Fibroblast of skin of right biceps (primary cell): ENCODE measurements around the gene RANBP9.
A peak's percentile ranks its signal among the peaks of the same experiment; 100 is the strongest.

ENCODE experiments used
- DNase-seq: peaks from one replicate; pipeline ENCODE4 v3.0.0-alpha.2; 2013

The RANBP9 gene

GRCh38 chr6:13711733-13712598 lies at the start of gene RANBP9:
Gene RANBP9 (minus strand): TSS chr6:13711835. CDS start chr6:13711505, 330 bp downstream.
- peak; percentile 94 for DNase-seq

DNA sequence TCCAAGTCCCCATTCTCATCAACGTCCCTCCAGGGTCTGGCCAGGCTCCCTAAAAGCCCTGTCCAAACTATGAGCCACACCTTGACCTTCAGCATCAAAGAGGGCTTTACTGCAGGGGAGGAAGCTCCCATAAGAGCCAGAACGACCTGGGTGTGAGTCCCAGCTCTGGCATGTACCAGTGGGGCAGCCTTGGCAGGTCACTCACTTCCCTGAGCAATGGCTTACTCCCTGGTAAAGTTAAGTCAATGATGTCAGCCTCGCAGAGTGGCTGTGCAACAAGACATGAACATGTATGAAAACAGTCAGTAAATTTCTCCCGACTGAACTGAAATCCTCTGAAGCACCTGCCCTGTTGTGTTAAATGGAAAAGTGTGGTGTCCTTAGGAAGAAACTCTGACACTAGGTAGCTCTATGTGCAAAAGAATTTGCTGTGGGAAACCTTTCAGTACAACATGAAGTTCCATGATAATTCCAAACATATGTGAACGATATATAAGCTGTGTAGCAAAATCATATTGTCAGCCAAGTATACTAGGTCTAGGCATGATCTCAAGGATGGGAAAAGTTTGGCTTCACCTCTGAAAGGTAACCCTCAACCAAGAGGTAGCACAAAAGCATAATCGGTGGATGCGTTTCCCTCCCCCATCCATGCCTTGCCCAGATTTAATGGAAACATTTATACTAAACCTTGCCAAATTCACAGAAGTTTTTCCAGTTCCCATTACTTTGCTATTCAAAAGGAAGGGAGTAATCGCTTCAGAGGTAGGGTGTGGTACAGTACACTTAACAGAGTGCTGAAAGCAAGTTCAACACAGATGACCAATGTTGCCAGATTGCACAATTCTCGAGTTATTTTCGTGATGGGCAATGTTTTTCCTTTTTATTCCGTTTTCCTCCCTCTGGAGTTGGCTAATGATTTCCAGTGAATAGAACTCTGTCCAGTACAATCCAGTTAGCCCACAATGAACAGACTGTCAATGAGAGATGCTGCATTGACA lies 49.0 kb upstream of the RANBP9 start:
- DNase-seq, result peak; percentile 71

DNA sequence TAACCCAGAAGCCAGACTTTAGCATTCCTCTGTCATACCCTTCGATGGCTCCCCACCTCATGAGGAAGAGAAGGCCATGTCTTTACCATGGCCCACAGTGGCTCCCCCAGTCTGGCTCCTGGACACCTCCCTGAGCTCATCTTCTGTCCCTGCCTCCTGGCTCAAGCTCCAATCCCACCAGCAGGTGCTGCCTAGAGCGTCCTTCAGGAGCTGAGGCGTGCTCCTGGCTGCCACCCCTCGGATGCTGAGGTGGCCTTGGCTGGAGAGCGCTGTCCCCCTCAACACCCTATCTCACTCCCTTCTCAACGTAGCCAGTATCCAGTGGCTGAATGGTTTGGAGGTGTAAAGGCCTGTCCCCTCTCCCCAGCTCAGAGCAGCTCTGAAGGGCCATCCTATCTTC lies 47.4 kb upstream of the RANBP9 start:
- no peak for DNase-seq

- no peak for DNase-seq
Observed at GRCh38 chr6:13754644-13755043, 43.0 kb upstream of the RANBP9 start.

- DNase-seq, result no peak
Observed at GRCh38 chr6:13743736-13744127, 32.1 kb upstream of the RANBP9 start.

GRCh38 chr6:13742961-13743735 lies 31.5 kb upstream of the RANBP9 start:
- no peak for DNase-seq

DNA sequence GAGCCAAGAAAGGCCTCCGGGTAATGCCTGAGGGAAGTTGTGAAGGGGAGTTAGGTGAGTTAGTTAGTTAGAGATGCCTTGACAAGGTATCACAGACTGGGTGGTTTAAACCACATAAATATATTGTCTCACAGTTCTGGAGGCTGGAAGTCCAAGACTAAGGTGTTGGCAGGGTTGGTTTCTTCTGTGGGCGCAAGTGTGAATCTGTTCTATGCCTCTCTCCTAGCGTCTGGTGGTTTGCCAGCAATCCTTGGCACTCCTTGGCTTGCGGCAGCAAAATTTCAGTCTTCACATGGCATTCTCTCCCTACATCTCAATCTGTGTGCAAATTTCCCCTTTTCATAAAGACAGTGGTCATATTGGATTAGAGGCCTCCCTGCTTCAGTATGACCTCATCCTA lies 29.7 kb upstream of the RANBP9 start:
- DNase-seq, result no peak

- no peak for DNase-seq
Observed at GRCh38 chr6:13735031-13735430, 23.4 kb upstream of the RANBP9 start.

DNA sequence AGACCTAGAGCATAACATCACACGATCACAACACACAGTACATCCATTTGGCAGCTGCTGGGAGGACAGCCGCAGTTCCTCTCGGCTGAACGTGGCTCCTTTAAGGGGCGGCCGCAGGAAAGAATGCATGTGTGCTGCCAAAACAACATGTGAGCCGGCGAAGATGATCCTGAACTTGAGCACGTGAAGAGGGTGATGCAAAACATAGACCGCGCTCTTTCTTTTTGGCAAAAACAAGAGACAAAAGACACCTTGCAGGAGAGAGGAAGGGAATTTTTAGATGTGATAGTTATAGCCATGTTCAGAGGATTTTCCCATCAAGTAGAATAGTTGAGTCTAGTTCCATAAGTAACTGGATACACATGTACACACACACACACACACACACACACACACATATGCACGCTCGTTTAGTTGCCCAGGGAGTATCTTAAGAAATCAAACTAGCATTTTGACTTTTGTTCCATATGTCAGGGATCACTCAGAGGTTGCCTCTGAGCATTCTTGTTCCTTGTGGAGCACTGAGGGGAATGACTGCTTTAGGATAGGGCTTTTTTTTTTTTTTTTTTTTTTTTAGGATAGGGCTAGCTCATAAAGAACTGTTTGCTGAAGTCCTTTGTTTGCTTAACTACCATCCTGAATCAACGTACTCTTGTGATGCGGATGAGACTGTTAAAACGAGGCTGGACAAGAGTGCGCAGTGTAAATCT lies 21.7 kb upstream of the RANBP9 start:
- DNase-seq, result peak; percentile 92

DNA sequence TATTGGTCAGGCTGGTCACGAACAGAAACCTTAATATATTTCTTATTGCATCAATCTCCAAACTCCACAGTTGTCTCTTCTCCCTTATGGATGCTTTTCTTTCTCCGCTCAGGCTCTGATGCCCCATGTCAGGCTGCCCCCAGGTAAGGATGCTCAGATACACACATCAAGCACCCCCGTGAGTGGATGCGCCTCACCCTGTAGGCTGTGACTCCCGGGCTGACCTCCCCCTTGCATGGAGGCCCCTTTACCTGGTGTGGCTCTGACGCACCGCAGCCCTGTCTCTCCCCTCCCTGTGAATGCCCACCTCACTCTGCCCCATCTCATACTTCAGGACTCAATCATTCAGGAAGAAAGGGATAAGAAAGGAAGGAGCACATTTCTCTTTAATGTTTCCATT lies 19.1 kb upstream of the RANBP9 start:
- no peak for DNase-seq

DNA sequence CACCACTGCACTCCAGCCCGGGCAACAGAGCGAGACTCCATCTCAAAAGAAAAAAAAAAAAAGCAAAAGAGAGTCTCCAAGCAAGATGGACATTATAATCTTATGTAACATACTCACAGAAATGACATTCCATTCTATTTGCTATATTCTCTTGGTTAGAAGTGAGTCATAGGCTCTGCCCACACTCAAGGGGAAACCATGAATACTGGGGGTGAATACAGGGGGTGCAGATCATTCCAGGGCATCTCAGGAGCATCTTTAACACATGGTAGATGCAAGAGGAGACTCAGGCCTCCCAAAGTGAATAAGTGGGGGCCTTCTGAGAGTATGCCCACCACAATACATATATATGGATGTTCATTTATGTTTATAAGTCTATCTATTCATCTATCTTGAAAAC lies 18.3 kb upstream of the RANBP9 start:
- DNase-seq, result peak; percentile 85

DNA sequence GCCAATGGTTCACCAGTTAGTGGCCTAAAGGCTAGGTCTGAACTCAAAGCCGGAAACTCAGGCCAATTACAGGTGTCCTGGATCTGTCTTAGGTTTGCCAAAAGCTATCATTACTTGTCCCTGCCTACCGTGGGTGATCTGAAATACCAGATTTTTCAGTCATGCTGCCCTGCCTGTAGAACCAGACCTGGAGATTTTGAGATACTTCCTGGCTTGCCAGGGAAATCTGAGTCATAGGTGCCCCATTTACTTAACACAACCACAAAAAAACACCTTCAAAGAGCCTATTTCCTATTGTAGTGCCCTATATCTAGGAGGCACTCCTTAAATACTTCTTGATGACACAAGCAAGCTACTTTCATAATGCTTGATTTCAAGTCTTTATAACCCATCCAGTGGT lies 13.9 kb upstream of the RANBP9 start:
- no peak for DNase-seq

GRCh38 chr6:13725052-13725451 lies 13.4 kb upstream of the RANBP9 start:
- DNase-seq, result no peak

GRCh38 chr6:13724182-13724581 lies 12.5 kb upstream of the RANBP9 start:
- no peak for DNase-seq

DNA sequence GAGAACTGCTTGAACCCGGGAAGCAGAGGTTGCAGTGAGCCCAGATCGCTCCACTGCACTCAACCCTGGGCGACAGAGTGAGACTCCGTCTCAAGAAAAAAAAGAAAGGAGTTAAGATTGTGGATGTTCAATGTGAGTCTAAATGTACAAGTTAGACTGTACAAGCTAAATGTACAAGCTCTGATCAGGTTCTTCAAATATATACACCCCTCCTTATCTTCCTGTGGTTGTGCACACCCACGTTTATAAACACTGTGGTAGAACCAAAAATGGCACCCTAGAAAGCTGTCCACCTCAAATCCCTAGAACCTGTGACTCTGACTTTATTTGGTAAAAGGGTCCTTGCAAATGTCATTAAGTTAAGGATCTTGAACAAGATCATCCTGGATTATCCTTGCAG lies 11.2 kb upstream of the RANBP9 start:
- no peak for DNase-seq

DNA sequence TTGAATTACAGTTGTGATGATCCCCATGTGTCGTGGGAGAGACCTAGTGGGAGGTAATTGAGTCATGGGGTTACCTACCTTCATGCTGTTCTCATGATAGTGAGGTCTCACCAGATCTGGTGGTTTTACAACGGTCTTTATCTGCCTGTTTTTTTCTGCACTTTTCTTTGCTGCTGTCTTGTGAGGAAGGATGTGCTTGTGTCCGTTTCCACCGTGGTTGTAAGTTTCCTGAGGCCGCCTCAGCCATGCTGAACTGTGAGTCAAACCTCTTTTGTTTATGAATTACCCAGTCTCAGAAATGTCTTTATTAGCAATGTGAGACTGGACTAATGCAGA lies 6.5 kb upstream of the RANBP9 start:
- no peak for DNase-seq

- DNase-seq, result no peak
Observed at GRCh38 chr6:13716955-13717295, 5.3 kb upstream of the RANBP9 start.

DNA sequence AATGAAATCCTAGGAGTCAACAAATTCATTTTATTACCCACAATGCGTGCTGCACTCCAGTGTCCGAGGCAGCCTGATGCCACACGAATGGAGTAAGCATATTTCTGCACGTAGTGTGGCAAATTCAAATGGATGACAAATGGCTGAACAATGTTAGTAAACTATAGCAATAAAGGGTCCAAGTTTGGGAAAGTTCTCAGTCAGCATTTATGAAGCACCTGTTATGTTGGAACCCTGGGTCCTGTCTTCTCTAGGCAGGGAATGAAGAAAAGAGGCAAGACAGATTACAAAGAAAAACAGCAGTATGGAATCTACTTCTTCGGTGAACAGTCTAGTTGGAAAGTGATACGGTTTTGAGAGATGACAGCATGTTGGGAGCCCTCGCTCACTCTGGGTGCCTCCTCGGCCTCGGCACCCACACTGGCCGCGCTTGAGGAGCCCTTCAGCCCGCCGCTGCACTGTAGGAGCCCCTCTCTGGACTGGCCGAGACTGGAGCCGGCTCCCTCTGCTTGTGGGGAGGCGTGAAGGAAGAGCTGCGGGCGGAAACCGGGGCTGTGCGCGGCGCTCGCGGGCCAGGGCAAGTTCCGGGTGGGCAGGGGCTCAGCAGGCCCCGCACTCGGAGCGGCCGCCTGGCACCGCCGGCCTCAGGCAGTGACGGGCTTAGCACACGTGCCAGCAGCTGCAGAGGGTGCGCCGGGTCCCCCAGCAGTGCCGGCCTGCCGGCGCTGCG lies 4.8 kb upstream of the RANBP9 start:
- no peak for DNase-seq

GRCh38 chr6:13715444-13715883 lies 3.8 kb upstream of the RANBP9 start:
- peak; percentile 38 for DNase-seq

GRCh38 chr6:13712599-13712898 lies 914 bp upstream of the RANBP9 start:
- DNase-seq, result no peak

- DNase-seq, result no peak
Observed at GRCh38 chr6:13711324-13711732, 307 bp downstream of the RANBP9 start.
